ENCODE measurements around the gene TTC21A.

Gene TTC21A

GRCh38 chr3:39136533-39137434, 29.3 kb downstream of the TTC21A start:
- DNase-seq (ENCODE audit: extremely low read depth, low read depth), result no peak
- H3K4me3 ChIP-seq (replicated peaks; ENCODE audit: low read depth, low read length), result no peak overlapping the region
- TF ChIP-seq CTCF (IDR thresholded peaks at IDR 0.05; ENCODE audit: low read depth, low read length, missing control alignments), result no peak

- H3K4me3 ChIP-seq (replicated peaks; ENCODE audit: low read depth, low read length), result no peak overlapping the region
- TF ChIP-seq CTCF (IDR thresholded peaks at IDR 0.05; ENCODE audit: low read depth, low read length, missing control alignments), result no peak
- no peak for DNase-seq (ENCODE audit: extremely low read depth, low read depth)
These were observed 30.0 kb downstream of the TTC21A start for GRCh38 chr3:39137435-39137936.

GRCh38 chr3:39137991-39138803, 30.7 kb downstream of the TTC21A start:
- no peak for TF ChIP-seq CTCF (IDR thresholded peaks at IDR 0.05; ENCODE audit: low read depth, low read length, missing control alignments)
- DNase-seq (ENCODE audit: extremely low read depth, low read depth), result no peak
- no peak overlapping the region for H3K4me3 ChIP-seq (replicated peaks; ENCODE audit: low read depth, low read length)

DNA sequence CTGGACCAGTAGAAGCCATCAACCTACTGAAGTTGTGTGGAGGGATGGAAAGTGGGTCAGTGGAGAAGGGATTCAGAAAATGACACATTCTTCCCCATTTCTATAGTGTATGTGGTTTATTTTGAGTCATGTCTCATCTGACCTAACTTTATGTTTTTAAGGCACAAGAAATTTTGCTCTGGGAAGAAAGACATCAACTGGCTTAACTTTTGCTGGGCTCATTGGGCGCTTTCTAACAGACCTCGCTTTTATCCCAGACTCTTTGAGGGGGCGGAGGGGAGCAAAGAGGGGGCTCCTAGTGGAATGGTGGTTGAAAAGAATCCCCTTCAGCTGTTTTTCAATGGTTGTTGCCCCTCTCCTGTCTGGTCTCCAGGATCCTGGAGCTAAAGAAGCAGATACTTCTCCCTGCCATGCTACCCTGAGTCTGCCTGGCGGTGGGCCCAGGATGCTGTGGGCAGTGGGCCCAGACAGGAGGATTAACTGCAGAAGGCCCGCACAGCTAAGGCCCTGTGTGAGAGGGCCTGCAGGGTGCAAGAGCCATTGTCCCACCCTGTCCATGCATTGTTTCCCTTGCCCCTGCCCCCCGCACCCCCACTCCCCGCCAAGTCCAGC, 31.4 kb downstream of the TTC21A start:
- no peak for TF ChIP-seq CTCF (IDR thresholded peaks at IDR 0.05; ENCODE audit: low read depth, low read length, missing control alignments)
- no peak overlapping the region for H3K4me3 ChIP-seq (replicated peaks; ENCODE audit: low read depth, low read length)
- no peak for DNase-seq (ENCODE audit: extremely low read depth, low read depth)

GRCh38 chr3:39139442-39139841, 32.0 kb downstream of the TTC21A start:
- no peak for TF ChIP-seq CTCF (IDR thresholded peaks at IDR 0.05; ENCODE audit: low read depth, low read length, missing control alignments)

GRCh38 chr3:39140341-39140971, 33.0 kb downstream of the TTC21A start:
- no peak for TF ChIP-seq CTCF (IDR thresholded peaks at IDR 0.05; ENCODE audit: low read depth, low read length, missing control alignments)
- H3K4me3 ChIP-seq (replicated peaks; ENCODE audit: low read depth, low read length), result no peak overlapping the region
- no peak for DNase-seq (ENCODE audit: extremely low read depth, low read depth)

More at GRCh38 chr3:39139442-39139841, 32.0 kb downstream of the TTC21A start:
- H3K4me3 ChIP-seq (replicated peaks; ENCODE audit: low read depth, low read length), result no peak overlapping the region
- no peak for DNase-seq (ENCODE audit: extremely low read depth, low read depth)
